ENCODE results near the gene RANBP1. TPM values are rescaled to one million over a fixed set of nuclear protein-coding genes. Genes with fewer than 3 reads are reported as not detected.

RANBP1 gene
- total and polyA plus RNA-seq, 9 of the 15 experiments (the other 6 are each of a cell fraction or from before 2014, with no cell fraction given): 162 to 2,891 (median 1,289) TPM

GRCh38 chr22:20138417-20138738, 22.5 kb downstream of the RANBP1 start:
- peak; percentile 46 for FAIRE-seq
- DNase-seq (ENCODE audit: extremely low read depth in 1 of 4, low spot score in 3 of 4): peak in 2 of 4 experiments; percentile 75 to 84
- no peak for TF ChIP-seq MED1 (CRISPR knock-in tag; IDR thresholded peaks at IDR 0.05; ENCODE audit: borderline replicate concordance)
- TF ChIP-seq ZFP36 (IDR thresholded peaks at IDR 0.05; ENCODE audit: low read depth, low read length, partially characterized antibody): peak; percentile 93
- no peak for TF ChIP-seq ZBTB11 (CRISPR knock-in tag; IDR thresholded peaks at IDR 0.05)
- TF ChIP-seq ZNF551 (CRISPR knock-in tag; IDR thresholded peaks at IDR 0.05): no peak
- TF ChIP-seq SIX5 (IDR thresholded peaks at IDR 0.05; ENCODE audit: borderline replicate concordance in 1 of 2, insufficient read depth in 1 of 2, low read depth in 1 of 2, low read length in 2 of 2): no peak
- TF ChIP-seq CTCF (IDR thresholded peaks at IDR 0.05 in 2 of 3, conservative IDR thresholded peaks at IDR 0.05 in 1 of 3; ENCODE audit: insufficient read depth in 2 of 3, low read depth in 1 of 3, low read length in 3 of 3): 0 out of 6 replicates have a peak, but pooled peaks of 1 of the 3 experiments have one; percentile 1
- TF ChIP-seq PREB (CRISPR knock-in tag; IDR thresholded peaks at IDR 0.05): no peak
- TF ChIP-seq FOXA3 (CRISPR knock-in tag; conservative IDR thresholded peaks at IDR 0.05 in 1 of 2, IDR thresholded peaks at IDR 0.05 in 1 of 2): no peak
- TF ChIP-seq SIN3A (IDR thresholded peaks at IDR 0.05; ENCODE audit: borderline replicate concordance in 2 of 2, control insufficient read depth in 1 of 2, low read depth in 2 of 2, low read length in 2 of 2): no peak
- TF ChIP-seq CBFB (CRISPR knock-in tag; IDR thresholded peaks at IDR 0.05): no peak
- TF ChIP-seq ZBTB17 (CRISPR knock-in tag; IDR thresholded peaks at IDR 0.05): no peak
- no peak for TF ChIP-seq SMARCB1 (IDR thresholded peaks at IDR 0.05; ENCODE audit: insufficient read length, low read depth)
- no peak for TF ChIP-seq XRCC3 (IDR thresholded peaks at IDR 0.05)
- TF ChIP-seq ZNF583 (CRISPR knock-in tag; IDR thresholded peaks at IDR 0.05): no peak
- 0 out of 2 replicates have a peak, but pooled peaks have one; percentile 12 for TF ChIP-seq TEAD4 (IDR thresholded peaks at IDR 0.05; ENCODE audit: low read length)
- no peak for TF ChIP-seq TEAD4 (CRISPR knock-in tag; IDR thresholded peaks at IDR 0.05; ENCODE audit: borderline replicate concordance)

More at GRCh38 chr22:20138417-20138738, 22.5 kb downstream of the RANBP1 start:
- POLR2A ChIA-PET: interaction anchor here (0.9 to 7.2 kb wide), 12 partner anchors 8 to 408 kb away, joined by 3 to 68 read pairs (median 4); partner anchors contain the start of gene TRMT2A
- no peaks in the 10 kb centered on the region for H3K9me3 ChIP-seq (replicated peaks; ENCODE audit: control insufficient read depth, insufficient read depth, low read depth, low read length)
- ATAC-seq: peak; percentile 2; the same call in 2 of the 3 replicates
- H3K27ac ChIP-seq (ENCODE audit: extremely low read depth, low read depth, low read length): no peak overlapping the region
- no peak overlapping the region for H3K4me3 ChIP-seq
- H3K4me1 ChIP-seq (replicated peaks in 1 of 2; ENCODE audit: control insufficient read depth in 2 of 2, insufficient read depth in 2 of 2, low read length in 2 of 2): peaks cover 9 to 88% of the 10 kb centered on the region in 2 experiments
- no peak overlapping the region for H3K4me2 ChIP-seq (ENCODE audit: insufficient read depth, low read length)
- intact Hi-C loops (cut with micrococcal nuclease) (no loop called here), in situ Hi-C loops (cut with MboI) (no loop called here)
- CTCF ChIA-PET (ENCODE audit: low intra/inter-chr PET ratio): no interaction called here
- peaks cover 17% of the 10 kb centered on the region; the same call in 2 of the 3 replicates for H3K36me3 ChIP-seq (ENCODE audit: control insufficient read depth, insufficient read depth, low read length)
- H3K79me2 ChIP-seq (ENCODE audit: control insufficient read depth, insufficient read depth, low read length): peaks cover 9% of the 10 kb centered on the region; the same call in 1 of the 3 replicates
- WGBS (ENCODE audit: insufficient coverage, low coverage, missing lambda C conversion rate): 58% methylated on average over 4 of the region's 4 CpGs
- peaks cover 45% of the 10 kb centered on the region for H4K20me1 ChIP-seq (replicated peaks; ENCODE audit: control insufficient read depth, insufficient read depth, low read length)
- no peaks in the 10 kb centered on the region for H3K27me3 ChIP-seq (ENCODE audit: control insufficient read depth in 2 of 2, insufficient read depth in 2 of 2, low read length in 2 of 2)
- H3K9ac ChIP-seq (ENCODE audit: insufficient read depth in 1 of 2, low read depth in 2 of 2, low read length in 2 of 2): peak overlapping the region in 1 of 2 experiments; percentile 86; a peak in 2 of 4 replicates
- H2AFZ ChIP-seq (ENCODE audit: low read depth, low read length): no peak overlapping the region
- BruUV-seq (replicated peaks): no TSS peak
- H3K9me1 ChIP-seq (ENCODE audit: control insufficient read depth, insufficient read depth, low read length): peaks cover 18% of the 10 kb centered on the region

Measured in K562 (cell line).